B cell (primary cell): Measurements from ENCODE around the gene UBQLN4. TPM values are rescaled to one million over a fixed set of nuclear protein-coding genes. Genes with fewer than 3 reads are reported as not detected.

ENCODE experiments used
- ATAC-seq: fragments of 200-7000 bp; cut with Tn5 transposase; one replicate; pipeline ENCODE4 v1.10.0; 2021; ENCODE audit warnings: low read depth, mild to moderate bottlenecking, moderate number of reproducible peaks, moderate library complexity
- CTCF ChIA-PET: fragments of 350-600 bp; sonication (Branson Sonifier 250); formaldehyde crosslinking; loops from one replicate; lab custom pipeline; 2021; ENCODE audit warnings: antibody characterized with exemption, inconsistent platforms; lab: Charles Lee
- POLR2A ChIA-PET: fragments of 350-600 bp; sonication (Branson Sonifier 250); formaldehyde crosslinking; loops from one replicate; lab custom pipeline; 2021; ENCODE audit warnings: antibody characterized with exemption; lab: Charles Lee
- DNase-seq: peaks from one replicate; pipeline ENCODE4 v3.0.0; 2013
- H2AFZ ChIP-seq: 2 replicates; pipeline ENCODE4 v1.6.1; 2012; ENCODE audit warnings: mild to moderate bottlenecking, low read depth, low read length; ENCODE audit not compliant: insufficient read depth, poor library complexity, severe bottlenecking
- H3K27ac ChIP-seq, 2 donors: 1 replicate in 1 of 2; 2 replicates in 1 of 2; pipeline ENCODE4 v1.5.1; 2012 to 2013; ENCODE audit warnings: low read length in 2 of 2, mild to moderate bottlenecking in 2 of 2, moderate library complexity in 1 of 2
- H3K27me3 ChIP-seq, 4 experiments: fragments of 200-600 bp in 1 of 4; sonication (generic) in 1 of 4; replicated peaks in 1 of 4; 1 replicate in 2 of 4; 2 replicates in 2 of 4; pipeline versions ENCODE4 v1.6.1 to v1.7.0; 2013 to 2016; ENCODE audit warnings: low read length in 3 of 4, mild to moderate bottlenecking in 2 of 4, mixed read lengths in 1 of 4, moderate library complexity in 1 of 4; ENCODE audit not compliant: insufficient read depth in 4 of 4, control insufficient read depth in 3 of 4; ENCODE audit errors: control extremely low read depth in 1 of 4
- H3K36me3 ChIP-seq, 2 experiments: replicated peaks in 1 of 2; 1 replicate in 1 of 2; 2 replicates in 1 of 2; pipeline versions ENCODE4 v1.6.1 to v1.7.1; 2013; ENCODE audit warnings: low read length in 1 of 2; ENCODE audit not compliant: insufficient read depth in 2 of 2, control insufficient read depth in 1 of 2; ENCODE audit errors: control extremely low read depth in 1 of 2, extremely low read depth in 1 of 2
- H3K4me1 ChIP-seq, 2 donors: fragments of 200-600 bp in 1 of 2; sonication (generic) in 1 of 2; 1 replicate in 1 of 2; 2 replicates in 1 of 2; pipeline versions ENCODE4 v1.5.1 to v1.6.1; 2013 to 2017; ENCODE audit warnings: low read length in 2 of 2; ENCODE audit not compliant: control insufficient read depth in 2 of 2, insufficient read depth in 2 of 2
- H3K4me2 ChIP-seq: replicated peaks from 2 replicates; pipeline ENCODE3; 2012; ENCODE audit warnings: mild to moderate bottlenecking, low read depth, low read length; ENCODE audit not compliant: poor library complexity, severe bottlenecking
- H3K4me3 ChIP-seq, 5 experiments: fragments of 200-600 bp in 1 of 5; sonication (generic) in 1 of 5; 1 replicate in 3 of 5; 2 replicates in 2 of 5; pipeline versions ENCODE4 v1.5.1 to v1.7.0; 2011 to 2016; ENCODE audit warnings: low read length in 4 of 5, mild to moderate bottlenecking in 4 of 5, low read depth in 2 of 5, control low read depth in 1 of 5, moderate library complexity in 1 of 5; ENCODE audit not compliant: insufficient read depth in 1 of 5; ENCODE audit errors: control extremely low read depth in 1 of 5, extremely low read depth in 1 of 5
- H3K79me2 ChIP-seq: fragments of 200-600 bp; sonication (generic); one replicate; pipeline ENCODE4 v1.6.0; 2016; ENCODE audit warnings: low read length; ENCODE audit not compliant: control insufficient read depth, insufficient read depth
- H3K9ac ChIP-seq: fragments of 200-600 bp; sonication (generic); 2 replicates; pipeline ENCODE4 v1.6.1; 2017; ENCODE audit warnings: mild to moderate bottlenecking, low read length, moderate library complexity
- H3K9me3 ChIP-seq, 3 donors: one replicate each; pipeline versions ENCODE4 v1.6.1 to v1.7.1; 2013; ENCODE audit warnings: low read length in 2 of 3; ENCODE audit not compliant: control insufficient read depth in 2 of 3, insufficient read depth in 1 of 3; ENCODE audit errors: control extremely low read depth in 1 of 3
- H4K20me1 ChIP-seq: 2 replicates; pipeline ENCODE4 v1.6.0; 2012; ENCODE audit warnings: mild to moderate bottlenecking, low read length; ENCODE audit not compliant: insufficient read depth, control insufficient read depth, poor library complexity, severe bottlenecking
- H3K27ac Mint-ChIP-seq: one replicate; pipeline ENCODE4 v1.8.0; 2021; ENCODE audit warnings: mixed read lengths
- H3K27me3 Mint-ChIP-seq: one replicate; pipeline ENCODE4 v1.8.0; 2021; ENCODE audit warnings: mixed read lengths
- H3K4me1 Mint-ChIP-seq: one replicate; pipeline ENCODE4 v1.8.0; 2021; ENCODE audit warnings: mixed read lengths
- H3K4me3 Mint-ChIP-seq: one replicate; pipeline ENCODE4 v1.8.0; 2021; ENCODE audit warnings: mixed read lengths
- H3K9me3 Mint-ChIP-seq: one replicate; pipeline ENCODE4 v1.8.0; 2022; ENCODE audit warnings: mixed read lengths; ENCODE audit not compliant: insufficient read depth
- CTCF ChIP-seq: fragments of 200-600 bp; IDR thresholded peaks from one replicate; pipeline ENCODE4 v1.8.0; 2022; ENCODE audit warnings: antibody characterized with exemption, mild to moderate bottlenecking
- EZH2 ChIP-seq: IDR thresholded peaks from 2 replicates; pipeline ENCODE4 v1.6.1; 2012; ENCODE audit warnings: borderline replicate concordance, low read depth, mild to moderate bottlenecking, moderate library complexity, low read length; ENCODE audit not compliant: insufficient read depth, poor library complexity, severe bottlenecking
- WGBS: methylation state at CpG from one replicate; pipeline ENCODE4 v1.1.5; 2013; ENCODE audit warnings: missing lambda C conversion rate; ENCODE audit not compliant: insufficient coverage; 5-methylcytosine and 5-hydroxymethylcytosine counted together
- intact Hi-C: fragments of 100-400 bp; cut with micrococcal nuclease; formaldehyde crosslinking; loops from one replicate; pipeline ENCODE4 v1.10.0; 2022
- polyA plus RNA-seq: library from polyadenylated mRNA; depleted of rRNA; stranded (reverse); fragments of >200 nt; gene quantifications from 2 replicates; pipeline ENCODE4 v1.2.3, GENCODE V29; 2012
- total RNA-seq, 2 donors: library from RNA; stranded (reverse); fragments of 120-200 nt in 1 of 2; gene quantifications; 1 replicate in 1 of 2; 2 replicates in 1 of 2; pipeline versions ENCODE4 v1.2.3 to v1.2.4, GENCODE V29; 2013 to 2022

UBQLN4 gene
- total and polyA plus RNA-seq, 2 donors (not counting 1 experiment from before 2014, with no cell fraction given) = 20.9 to 39.0 TPM

- H4K20me1 ChIP-seq = no peaks in the 10 kb centered on the region
These were observed 21.1 kb upstream of the UBQLN4 start for GRCh38 chr1:156074661-156075060.

More at GRCh38 chr1:156074661-156075060, 21.1 kb upstream of the UBQLN4 start:
- no peaks in the 10 kb centered on the region for H3K79me2 ChIP-seq
- H3K4me2 ChIP-seq = no peak overlapping the region
- no peaks in the 10 kb centered on the region for H3K9me3 Mint-ChIP-seq
- POLR2A ChIA-PET = interaction anchor here (0.6 to 0.7 kb wide), 2 partner anchors 13 to 205 kb away, joined by 5 to 8 read pairs; no protein-coding TSS in a partner anchor
- no peaks in the 10 kb centered on the region for H3K36me3 ChIP-seq
- H3K9ac ChIP-seq = no peak overlapping the region
- H3K9me3 ChIP-seq = peaks cover 0 to 4% (median 0%) of the 10 kb centered on the region in 3 donors
- peaks cover 0 to 3% (median 1%) of the 10 kb centered on the region in 4 experiments for H3K27me3 ChIP-seq
- H3K4me1 ChIP-seq = peaks cover 11 to 23% of the 10 kb centered on the region in 2 donors
- WGBS = 60% methylated on average over 1 of the region's 8 CpGs
- no peak overlapping the region for H3K4me3 ChIP-seq
- H3K4me3 Mint-ChIP-seq = no peak overlapping the region
- H3K27ac ChIP-seq = no peak overlapping the region
- H3K4me1 Mint-ChIP-seq = peaks cover 25% of the 10 kb centered on the region
- H2AFZ ChIP-seq = no peak overlapping the region
- no peaks in the 10 kb centered on the region for H3K27me3 Mint-ChIP-seq
- H3K27ac Mint-ChIP-seq = no peak overlapping the region
- ATAC-seq (no peak), DNase-seq (no peak)
- TF ChIP-seq CTCF (no peak), EZH2 (no peak)
- CTCF ChIA-PET = interaction anchor here (2.0 kb wide), 1 partner anchor 151 kb away, joined by 6 read pairs; no protein-coding TSS in a partner anchor
- intact Hi-C loops = no loop called here
